Left lung (tissue), 14 donors: ENCODE measurements around the gene C17orf75. TPM values are rescaled to one million over a fixed set of nuclear protein-coding genes. Genes with fewer than 3 reads are reported as not detected.
A peak's percentile ranks its signal among the peaks of the same experiment; 100 is the strongest.
"Not testable (repeated sequence)": the region's sequence is repeated elsewhere in the genome, so short reads cannot be mapped to it uniquely, and the experiment has no call there.

Experiments
- ATAC-seq: fragments of 200-7000 bp; cut with Tn5 transposase; one replicate; pipeline ENCODE4 v1.9.1; 2020; ENCODE audit warnings: moderate library complexity
- DNase-seq, 4 donors: peaks; one replicate each; pipeline ENCODE4 v3.0.0-alpha.2; 2013 to 2020
- H3K27ac ChIP-seq, 2 donors: fragments of 200-600 bp; sonication (generic) in 1 of 2; one replicate each; pipeline versions ENCODE4 v1.5.0 to v1.8.0; 2020 to 2021
- H3K27me3 ChIP-seq, 2 donors: fragments of 200-600 bp; sonication (generic) in 1 of 2; one replicate each; pipeline versions ENCODE4 v1.5.0 to v1.8.0; 2020 to 2021
- H3K36me3 ChIP-seq, 2 donors: fragments of 200-600 bp; sonication (generic) in 1 of 2; one replicate each; pipeline versions ENCODE4 v1.5.0 to v1.8.0; 2020 to 2021
- H3K4me1 ChIP-seq, 2 donors: fragments of 200-600 bp; one replicate each; pipeline ENCODE4 v1.8.0; 2021
- H3K4me3 ChIP-seq, 2 donors: fragments of 200-600 bp; sonication (generic) in 1 of 2; one replicate each; pipeline versions ENCODE4 v1.5.0 to v1.8.0; 2020 to 2021; ENCODE audit warnings: mild to moderate bottlenecking in 1 of 2
- H3K9me3 ChIP-seq, 2 donors: fragments of 200-600 bp; sonication (generic) in 1 of 2; one replicate each; pipeline versions ENCODE4 v1.5.0 to v1.8.0; 2020 to 2021
- CTCF ChIP-seq, 2 donors: fragments of 200-600 bp; sonication (generic) in 1 of 2; IDR thresholded peaks; one replicate each; pipeline versions ENCODE4 v1.5.0 to v1.8.0; 2021; ENCODE audit warnings: antibody characterized with exemption in 2 of 2
- intact Hi-C, 2 donors: fragments of 100-400 bp; cut with DNase I; formaldehyde crosslinking; loops; one replicate each; pipeline versions ENCODE4 v1.11.2 to v1.14.2; 2022
- long read RNA-seq, 12 donors: library from polyadenylated mRNA in 2 of 12; unstranded in 2 of 12; transcript quantifications; one replicate each; pipeline ENCODE4 v2.0.0 and lab custom pipeline, GENCODE V29; 2019 to 2026
- polyA plus RNA-seq, 6 donors: library from polyadenylated mRNA; unstranded; fragments of 120-200 nt; gene quantifications; one replicate each; pipeline ENCODE4 v1.2.1, GENCODE V29; 2013; ENCODE audit not compliant: insufficient read length in 6 of 6
- total RNA-seq, 2 donors: library from RNA; stranded (reverse); fragmentation: NEBNext Ultra II Directional; extraction: Animal tissue kit (Norgen Biotek cat#: 25700); gene quantifications; one replicate each; pipeline ENCODE4 v1.2.1, GENCODE V29; 2021
- donor health status: DM: no; HTN: yes; CAD: no.
- donor health status: DM: no; HTN: no; CAD: no.

C17orf75 gene
- total RNA-seq (10 to 100 TPM; 14.0 to 14.3 TPM), polyA plus RNA-seq (10 to 100 TPM; 32.1 to 40.9 (median 35.1) TPM)
- long read RNA-seq, donor 1, partial matches to known transcripts = 0 of 5 reads
- long read RNA-seq, donor 1, other reads (novel, unspliced or antisense) = 0 of 5 reads
- long read RNA-seq, donor 2, transcript C17orf75-202 (10 exons, 1,642 nt) = major isoform, 5 of 5 reads
- long read RNA-seq, donor 2, partial matches to known transcripts = 0 of 5 reads
- long read RNA-seq, donor 2, other reads (novel, unspliced or antisense) = 0 of 5 reads
- long read RNA-seq, donor 3, partial matches to known transcripts = 178 of 244 reads
- long read RNA-seq, donor 3, other reads (novel, unspliced or antisense) = 65 of 244 reads
- long read RNA-seq, donor 4, transcript C17orf75-202 (10 exons, 1,642 nt) = major isoform, 6 of 10 reads
- long read RNA-seq, donor 4, partial matches to known transcripts = 2 of 10 reads
- long read RNA-seq, donor 4, other reads (novel, unspliced or antisense) = 2 of 10 reads
- long read RNA-seq, donor 5, transcript C17orf75-202 (10 exons, 1,642 nt) = major isoform, 5 of 173 reads
- long read RNA-seq, donor 5, partial matches to known transcripts = 107 of 173 reads
- long read RNA-seq, donor 5, other reads (novel, unspliced or antisense) = 61 of 173 reads
- long read RNA-seq, donor 6, partial matches to known transcripts = 274 of 291 reads
- long read RNA-seq, donor 6, other reads (novel, unspliced or antisense) = 14 of 291 reads
- long read RNA-seq, donor 7, partial matches to known transcripts = 80 of 99 reads
- long read RNA-seq, donor 7, other reads (novel, unspliced or antisense) = 14 of 99 reads
- long read RNA-seq, donor 8, partial matches to known transcripts = 0 of 4 reads
- long read RNA-seq, donor 8, other reads (novel, unspliced or antisense) = 0 of 4 reads
- long read RNA-seq, donor 9 = 0 reads
- long read RNA-seq, donor 10, transcript C17orf75-202 (10 exons, 1,642 nt) = major isoform, 8 of 9 reads
- long read RNA-seq, donor 10, partial matches to known transcripts = 1 of 9 reads
- long read RNA-seq, donor 10, other reads (novel, unspliced or antisense) = 0 of 9 reads
- long read RNA-seq, donor 11 = 0 reads
- long read RNA-seq, donor 12, partial matches to known transcripts = 0 of 2 reads
- long read RNA-seq, donor 12, other reads (novel, unspliced or antisense) = 0 of 2 reads

GRCh38 chr17:32341857-32342602 is at the start of gene C17orf75:
Gene C17orf75 (minus strand): TSS chr17:32342173. CDS start chr17:32342139, 34 bp downstream.
- peaks cover 0 to 14% of the 10 kb centered on the region in 2 donors for H3K36me3 ChIP-seq
- H3K4me3 ChIP-seq = peak within 1 kb of the TSS; percentile 52 to 57
- ATAC-seq = peak; percentile 95
- peak within 1 kb of the TSS; percentile 70 to 85 for H3K27ac ChIP-seq
- no peaks in the 10 kb centered on the region for H3K27me3 ChIP-seq
- H3K9me3 ChIP-seq = no peaks in the 10 kb centered on the region
- DNase-seq = peak; percentile 71 to 93 (median 74)
- intact Hi-C loops = no loop called here
- H3K4me1 ChIP-seq = peaks cover 4 to 25% of the 10 kb centered on the region in 2 donors
- no peak for TF ChIP-seq CTCF (IDR thresholded peaks at IDR 0.05)

DNA sequence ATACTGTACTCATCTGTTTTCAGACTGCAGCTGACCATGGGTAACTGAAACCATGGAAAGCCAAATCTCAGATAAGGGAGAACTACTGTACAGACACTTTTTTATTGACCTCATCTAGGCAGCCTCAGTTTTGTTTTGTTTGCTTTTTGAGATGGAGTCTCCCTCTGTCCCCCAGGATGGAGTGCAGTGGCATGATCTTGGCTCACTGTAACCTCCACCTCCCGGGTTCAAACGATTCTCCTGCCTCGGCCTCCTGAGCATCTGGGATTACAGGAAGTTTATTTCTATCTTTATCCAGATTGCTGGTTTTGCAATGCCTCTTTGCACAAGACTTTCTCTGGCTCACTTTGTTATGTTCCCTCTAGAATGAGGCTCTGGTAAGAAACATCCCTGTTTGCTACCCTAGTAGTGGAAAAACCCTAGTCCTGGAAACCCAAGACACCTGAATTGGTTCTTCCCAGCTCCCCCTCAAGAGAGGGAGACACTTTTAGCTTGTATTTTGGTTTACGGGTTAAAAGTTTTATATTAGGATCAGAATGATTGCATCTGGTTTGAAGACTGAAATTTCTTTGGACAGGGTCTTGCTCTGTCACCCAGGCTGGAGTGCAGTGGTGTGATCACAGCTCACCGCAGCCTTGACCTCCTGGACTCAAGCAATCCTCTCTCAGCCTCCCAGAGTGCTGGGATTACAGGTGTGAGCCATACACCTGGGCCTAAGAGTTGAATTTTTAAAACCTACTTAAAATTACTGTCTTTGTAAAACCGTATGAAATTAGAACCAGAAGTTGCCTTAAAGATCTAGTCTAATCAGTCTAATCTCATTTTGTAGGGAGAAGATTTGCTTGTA is 46.9 kb upstream of the C17orf75 start:
- Histone ChIP-seq H3K27me3 (no peaks in the 10 kb centered on the region), H3K9me3 (no peaks in the 10 kb centered on the region), H3K36me3 (peaks cover 0 to 16% of the 10 kb centered on the region in 2 donors), H3K4me3 (no peak overlapping the region), H3K4me1 (no peaks in the 10 kb centered on the region), H3K27ac (no peak overlapping the region)
- ATAC-seq (no peak), DNase-seq (no peak)
- intact Hi-C loops = no loop called here
- TF ChIP-seq CTCF (IDR thresholded peaks at IDR 0.05) = no peak

DNA sequence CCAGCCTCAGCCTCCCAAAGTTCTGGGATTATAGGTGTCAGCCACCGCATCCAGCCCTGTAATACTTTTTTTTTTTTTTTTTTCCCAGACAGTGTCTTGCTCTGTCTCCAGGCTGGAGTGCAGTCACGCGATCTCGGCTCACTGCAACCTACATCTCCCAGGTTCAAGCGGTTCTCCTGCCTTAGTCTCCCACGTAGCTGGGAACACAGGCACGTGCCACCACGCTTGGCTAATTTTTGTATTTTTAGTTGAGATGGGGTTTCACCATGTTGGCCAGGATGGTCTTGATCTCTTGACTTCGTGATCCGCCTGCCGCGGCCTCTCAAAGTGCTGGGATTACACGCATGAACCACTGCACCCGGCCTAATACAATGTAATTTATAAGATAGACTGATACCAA is 46.2 kb upstream of the C17orf75 start:
- H3K27me3 ChIP-seq, H3K27ac ChIP-seq, ATAC-seq, intact Hi-C loops, H3K4me3 ChIP-seq, H3K4me1 ChIP-seq, DNase-seq, H3K9me3 ChIP-seq: not testable (repeated sequence)
- H3K36me3 ChIP-seq = peaks cover 0 to 21% of the 10 kb centered on the region in 2 donors

DNA sequence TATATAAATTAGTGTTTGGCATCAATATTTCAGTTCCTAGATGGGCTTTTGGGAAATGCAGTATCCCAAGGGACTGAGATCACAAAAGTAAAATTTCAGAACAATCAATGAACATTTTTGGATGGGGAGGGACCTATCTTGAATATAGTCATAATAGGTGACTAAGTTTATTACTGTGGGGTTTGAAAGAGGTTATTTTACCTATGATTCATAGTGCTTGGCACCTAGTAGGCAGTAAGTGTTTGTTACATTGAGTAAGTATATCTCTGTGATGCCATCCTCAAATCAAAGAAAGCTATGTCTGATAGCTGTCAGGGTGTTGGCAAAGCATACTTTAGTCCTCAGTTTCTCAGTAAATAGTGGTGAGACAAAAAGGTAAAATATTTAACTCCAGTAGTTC is 44.9 kb upstream of the C17orf75 start:
- Histone ChIP-seq H3K4me1 (no peaks in the 10 kb centered on the region), H3K4me3 (no peak overlapping the region), H3K9me3 (no peaks in the 10 kb centered on the region), H3K27me3 (no peaks in the 10 kb centered on the region), H3K36me3 (peaks cover 0 to 34% of the 10 kb centered on the region in 2 donors), H3K27ac (no peak overlapping the region)
- ATAC-seq (peak; percentile 17), DNase-seq (no peak)
- no peak for TF ChIP-seq CTCF (IDR thresholded peaks at IDR 0.05)
- intact Hi-C loops = no loop called here
